Measurements from ENCODE around the gene SPATC1L. TPM values are rescaled to one million over a fixed set of nuclear protein-coding genes. Genes with fewer than 3 reads are reported as not detected.

SPATC1L gene
- total RNA-seq, 2 donors from 2014 or later, result 2.6 to 12.9 TPM

Other genes with a start within 250 kb of the SPATC1L start
- gene COL6A1, start 202.7 kb downstream of the SPATC1L start, total RNA-seq, result 1 to 10 TPM; 1.7 to 2.8 TPM
- gene COL6A2, start 86.3 kb downstream of the SPATC1L start, total RNA-seq, result 10 to 100 TPM; 10.8 to 11.3 TPM
- under 1 TPM; 0.74 to 1.00 TPM for gene FTCD, start 28.9 kb downstream of the SPATC1L start, total RNA-seq
- 10 to 100 TPM; 18.9 to 22.4 TPM for gene LSS, start 44.3 kb upstream of the SPATC1L start, total RNA-seq
- 100 to 1,000 TPM; 120 to 121 TPM for gene MCM3AP, start 101.2 kb upstream of the SPATC1L start, total RNA-seq
- gene YBEY, start 101.9 kb upstream of the SPATC1L start, total RNA-seq, result 10 to 100 TPM; 22.3 to 25.7 TPM
- gene C21orf58, start 139.4 kb upstream of the SPATC1L start, total RNA-seq, result 10 to 100 TPM; 37.5 to 39.8 TPM
- 10 to 100 TPM; 69.6 to 83.5 TPM for gene PCNT, start 139.7 kb upstream of the SPATC1L start, total RNA-seq